Fibroblast of lung (primary cell): ENCODE data around the gene BMERB1. TPM values are rescaled to one million over a fixed set of nuclear protein-coding genes. Genes with fewer than 3 reads are reported as not detected.

Source experiments
- DNase-seq, 2 donors: peaks; one replicate each; pipeline versions ENCODE4 v3.0.0 to v3.0.0-alpha.2; 2010; ENCODE audit warnings: low read depth in 2 of 2
- H2AFZ ChIP-seq: 2 replicates; pipeline ENCODE4 v1.5.1; 2012; ENCODE audit warnings: low read length, control low read depth, inconsistent platforms
- H3K27ac ChIP-seq: 2 replicates; pipeline ENCODE4 v1.5.1; 2011; ENCODE audit warnings: low read length, control low read depth; ENCODE audit not compliant: insufficient read depth
- H3K27me3 ChIP-seq: 2 replicates; pipeline ENCODE4 v1.5.1; 2011; ENCODE audit warnings: mild to moderate bottlenecking, low read length; ENCODE audit not compliant: control insufficient read depth, insufficient read depth
- H3K36me3 ChIP-seq: 2 replicates; pipeline ENCODE4 v1.5.1; 2011; ENCODE audit warnings: low read length; ENCODE audit not compliant: control insufficient read depth, insufficient read depth
- H3K4me1 ChIP-seq: 2 replicates; pipeline ENCODE4 v1.5.1; 2011; ENCODE audit warnings: low read length; ENCODE audit not compliant: control insufficient read depth, insufficient read depth; ENCODE audit errors: extremely low read depth
- H3K4me2 ChIP-seq: 2 replicates; pipeline ENCODE4 v1.5.1; 2011; ENCODE audit warnings: low read length, control low read depth; ENCODE audit not compliant: insufficient read depth; ENCODE audit errors: extremely low read depth
- H3K4me3 ChIP-seq, 4 experiments: fragments of 200-600 bp in 1 of 4; sonication (generic) in 1 of 4; replicated peaks in 1 of 4; 2 replicates each; pipeline ENCODE4 v1.5.1; 2011 to 2016; ENCODE audit warnings: low read length in 4 of 4, low read depth in 3 of 4, mild to moderate bottlenecking in 3 of 4, control low read depth in 2 of 4, inconsistent platforms in 1 of 4, mixed read lengths in 1 of 4; ENCODE audit not compliant: insufficient read depth in 1 of 4; ENCODE audit errors: control extremely low read depth in 1 of 4
- H3K79me2 ChIP-seq: 2 replicates; pipeline ENCODE4 v1.5.1; 2012; ENCODE audit warnings: mild to moderate bottlenecking, low read length, inconsistent platforms; ENCODE audit not compliant: control insufficient read depth, insufficient read depth
- H3K9ac ChIP-seq: 2 replicates; pipeline ENCODE4 v1.5.1; 2011; ENCODE audit warnings: mild to moderate bottlenecking, low read length, control low read depth; ENCODE audit not compliant: insufficient read depth
- H3K9me3 ChIP-seq: 2 replicates; pipeline ENCODE4 v1.5.1; 2012; ENCODE audit warnings: low read depth, low read length; ENCODE audit not compliant: control insufficient read depth, insufficient read depth
- H4K20me1 ChIP-seq: 2 replicates; pipeline ENCODE4 v1.5.1; 2011; ENCODE audit warnings: low read length; ENCODE audit not compliant: control insufficient read depth, insufficient read depth; ENCODE audit errors: extremely low read depth
- EZH2 ChIP-seq: IDR thresholded peaks from 2 replicates; pipeline ENCODE4 v1.5.1; 2012; ENCODE audit warnings: low read length, control low read depth, mild to moderate bottlenecking; ENCODE audit errors: missing control alignments
- polyA plus RNA-seq, 2 donors: library from polyadenylated mRNA; depleted of rRNA in 1 of 2; stranded (reverse) in 1 of 2; unstranded in 1 of 2; fragments of >200 nt; gene quantifications; 2 replicates each; pipeline ENCODE4 v1.2.1, GENCODE V29; 2011 to 2012; ENCODE audit warnings: missing spikeins in 1 of 2
- total RNA-seq: library from RNA; depleted of rRNA; stranded (reverse); fragments of >200 nt; gene quantifications from 2 replicates; pipeline ENCODE4 v1.2.1, GENCODE V29; 2014
- TF ChIP-seq, protein P1 (sequence below), 2 donors: IDR thresholded peaks in 1 of 2; conservative IDR thresholded peaks in 1 of 2; 1 replicate in 1 of 2; 2 replicates in 1 of 2; pipeline ENCODE4 v1.5.1; 2011 to 2012; ENCODE audit warnings: low read length in 2 of 2, control low read depth in 1 of 2, inconsistent platforms in 1 of 2, low read depth in 1 of 2, mild to moderate bottlenecking in 1 of 2

BMERB1 gene
- total and polyA plus RNA-seq, 2 donors (not counting 1 experiment from before 2014, with no cell fraction given): 39.1 to 46.0 TPM

DNA sequence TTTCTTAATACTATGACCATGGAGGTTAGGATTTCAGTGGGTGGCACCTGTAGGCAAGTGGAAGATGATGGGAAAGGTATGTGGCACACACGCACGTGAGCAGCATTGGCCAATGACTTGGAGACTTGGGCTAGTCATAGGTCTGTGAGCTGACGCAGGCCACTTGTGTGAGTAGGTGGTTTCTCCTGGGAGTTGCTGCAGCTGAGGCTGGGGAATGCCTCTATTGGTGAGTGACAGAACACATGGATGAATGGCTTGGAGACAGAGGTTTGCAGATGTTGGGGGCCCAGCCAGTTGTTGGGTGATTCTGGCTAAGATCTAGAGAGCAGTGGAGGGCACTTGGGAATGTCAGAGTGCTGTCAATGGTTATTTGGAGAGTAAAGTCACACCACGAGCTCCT lies 144.4 kb downstream of the BMERB1 start:
- Histone ChIP-seq H2AFZ (no peak overlapping the region), H3K36me3 (peaks cover 6% of the 10 kb centered on the region), H3K4me3 (no peak overlapping the region), H3K9ac (no peak overlapping the region), H3K79me2 (no peaks in the 10 kb centered on the region), H3K27ac (no peak overlapping the region), H4K20me1 (no peaks in the 10 kb centered on the region), H3K4me1 (no peaks in the 10 kb centered on the region), H3K27me3 (no peaks in the 10 kb centered on the region), H3K4me2 (no peak overlapping the region), H3K9me3 (no peaks in the 10 kb centered on the region)
- DNase-seq: no peak
- TF ChIP-seq, protein P1, sequence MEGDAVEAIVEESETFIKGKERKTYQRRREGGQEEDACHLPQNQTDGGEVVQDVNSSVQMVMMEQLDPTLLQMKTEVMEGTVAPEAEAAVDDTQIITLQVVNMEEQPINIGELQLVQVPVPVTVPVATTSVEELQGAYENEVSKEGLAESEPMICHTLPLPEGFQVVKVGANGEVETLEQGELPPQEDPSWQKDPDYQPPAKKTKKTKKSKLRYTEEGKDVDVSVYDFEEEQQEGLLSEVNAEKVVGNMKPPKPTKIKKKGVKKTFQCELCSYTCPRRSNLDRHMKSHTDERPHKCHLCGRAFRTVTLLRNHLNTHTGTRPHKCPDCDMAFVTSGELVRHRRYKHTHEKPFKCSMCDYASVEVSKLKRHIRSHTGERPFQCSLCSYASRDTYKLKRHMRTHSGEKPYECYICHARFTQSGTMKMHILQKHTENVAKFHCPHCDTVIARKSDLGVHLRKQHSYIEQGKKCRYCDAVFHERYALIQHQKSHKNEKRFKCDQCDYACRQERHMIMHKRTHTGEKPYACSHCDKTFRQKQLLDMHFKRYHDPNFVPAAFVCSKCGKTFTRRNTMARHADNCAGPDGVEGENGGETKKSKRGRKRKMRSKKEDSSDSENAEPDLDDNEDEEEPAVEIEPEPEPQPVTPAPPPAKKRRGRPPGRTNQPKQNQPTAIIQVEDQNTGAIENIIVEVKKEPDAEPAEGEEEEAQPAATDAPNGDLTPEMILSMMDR (conservative IDR thresholded peaks at IDR 0.05 in 1 of 2, IDR thresholded peaks at IDR 0.05 in 1 of 2; ENCODE audit: low read depth in 1 of 2, low read length in 2 of 2): no peak
- TF ChIP-seq EZH2: no peak

DNA sequence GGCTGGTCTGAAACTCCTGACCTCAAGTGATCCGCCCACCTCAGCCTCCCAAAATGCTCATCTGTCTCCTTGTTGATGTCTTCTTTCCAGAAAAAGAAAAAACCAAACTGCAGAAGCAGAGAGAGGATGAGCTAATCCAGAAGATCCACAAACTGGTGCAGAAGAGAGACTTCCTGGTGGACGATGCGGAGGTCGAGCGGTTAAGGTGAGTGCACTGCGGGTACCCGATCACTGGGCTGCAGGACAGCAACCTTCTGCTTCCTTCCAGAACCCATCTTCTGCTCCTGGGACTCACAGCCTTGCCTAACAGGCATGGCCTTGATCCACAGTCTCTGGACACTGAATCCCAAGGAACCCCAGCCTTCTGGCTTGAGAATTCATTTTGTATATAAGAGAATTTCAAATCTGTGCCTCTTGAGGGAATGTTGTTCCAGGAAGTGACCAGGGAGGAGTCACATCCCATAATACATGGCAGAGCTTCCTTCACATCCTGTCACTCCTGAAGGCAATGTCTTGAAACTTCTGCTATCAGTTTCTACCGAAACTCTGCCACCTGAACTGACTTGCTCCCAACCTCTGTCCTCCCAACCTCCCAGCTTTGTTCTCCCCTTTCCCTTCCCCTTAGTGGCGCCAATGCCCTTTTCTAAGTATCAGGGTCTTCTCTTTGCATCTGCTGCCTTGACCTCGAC lies 146.9 kb downstream of the BMERB1 start:
- no peak overlapping the region for H2AFZ ChIP-seq
- H3K27ac ChIP-seq: no peak overlapping the region
- no peaks in the 10 kb centered on the region for H3K4me1 ChIP-seq
- no peak for TF ChIP-seq EZH2
- TF ChIP-seq, protein P1 (conservative IDR thresholded peaks at IDR 0.05 in 1 of 2, IDR thresholded peaks at IDR 0.05 in 1 of 2; ENCODE audit: low read depth in 1 of 2, low read length in 2 of 2): no peak
- H3K9me3 ChIP-seq: no peaks in the 10 kb centered on the region
- no peak overlapping the region for H3K9ac ChIP-seq
- no peak overlapping the region for H3K4me3 ChIP-seq
- no peaks in the 10 kb centered on the region for H3K27me3 ChIP-seq
- no peaks in the 10 kb centered on the region for H4K20me1 ChIP-seq
- peaks cover 6% of the 10 kb centered on the region for H3K36me3 ChIP-seq
- no peaks in the 10 kb centered on the region for H3K79me2 ChIP-seq
- no peak for DNase-seq
- no peak overlapping the region for H3K4me2 ChIP-seq

DNA sequence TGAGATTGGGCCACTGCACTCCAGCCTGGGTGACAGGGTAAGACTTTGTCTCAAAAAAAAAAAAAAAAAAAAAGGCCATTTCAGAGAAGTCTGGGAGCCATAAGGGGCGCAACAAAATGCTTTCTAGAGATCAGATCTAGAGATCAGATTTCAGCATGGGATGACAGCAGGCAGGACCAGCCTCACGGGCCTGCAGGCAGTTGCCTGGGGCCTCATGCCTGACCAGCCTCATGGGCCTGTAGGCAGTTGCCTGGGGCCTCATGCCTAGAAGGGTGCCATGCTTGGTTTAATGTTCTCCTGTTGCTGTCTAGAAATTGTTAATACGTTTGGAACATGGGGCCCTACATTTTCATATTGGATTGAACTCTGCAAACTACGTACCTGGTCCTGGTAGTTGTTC lies 149.1 kb downstream of the BMERB1 start:
- Histone ChIP-seq H2AFZ (no peak overlapping the region), H4K20me1 (no peaks in the 10 kb centered on the region), H3K36me3 (peaks cover 10% of the 10 kb centered on the region), H3K4me2 (no peak overlapping the region), H3K79me2 (no peaks in the 10 kb centered on the region), H3K9ac (no peak overlapping the region), H3K9me3 (no peaks in the 10 kb centered on the region), H3K4me3 (no peak overlapping the region), H3K4me1 (no peaks in the 10 kb centered on the region), H3K27me3 (no peaks in the 10 kb centered on the region), H3K27ac (no peak overlapping the region)
- TF ChIP-seq EZH2: no peak
- TF ChIP-seq, protein P1 (conservative IDR thresholded peaks at IDR 0.05 in 1 of 2, IDR thresholded peaks at IDR 0.05 in 1 of 2; ENCODE audit: low read depth in 1 of 2, low read length in 2 of 2): no peak
- DNase-seq: no peak
